Measurements from ENCODE around the gene TLR3.
"Not testable (repeated sequence)": the region's sequence is repeated elsewhere in the genome, so short reads cannot be mapped to it uniquely, and the experiment has no call there.

The TLR3 gene

DNA sequence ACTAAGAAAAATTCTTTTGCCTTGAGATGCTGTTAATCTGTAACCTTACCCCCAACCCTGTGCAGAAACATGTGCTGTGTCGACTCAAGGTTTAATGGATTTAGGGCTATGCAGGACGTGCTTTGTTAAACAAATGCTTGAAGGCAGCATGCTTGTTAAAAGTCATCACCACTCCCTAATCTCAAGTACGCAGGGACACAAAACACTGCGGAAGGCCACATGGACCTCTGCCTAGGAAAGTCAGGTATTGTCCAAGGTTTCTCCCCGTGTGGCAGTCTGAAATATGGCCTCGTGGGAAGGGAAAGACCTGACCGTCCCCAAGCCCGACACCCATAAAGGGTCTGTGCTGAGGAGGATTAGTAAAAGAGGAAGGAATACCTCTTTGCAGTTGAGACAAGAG lies 18.8 kb upstream of the TLR3 start:
- not testable (repeated sequence) for DNase-seq

DNA sequence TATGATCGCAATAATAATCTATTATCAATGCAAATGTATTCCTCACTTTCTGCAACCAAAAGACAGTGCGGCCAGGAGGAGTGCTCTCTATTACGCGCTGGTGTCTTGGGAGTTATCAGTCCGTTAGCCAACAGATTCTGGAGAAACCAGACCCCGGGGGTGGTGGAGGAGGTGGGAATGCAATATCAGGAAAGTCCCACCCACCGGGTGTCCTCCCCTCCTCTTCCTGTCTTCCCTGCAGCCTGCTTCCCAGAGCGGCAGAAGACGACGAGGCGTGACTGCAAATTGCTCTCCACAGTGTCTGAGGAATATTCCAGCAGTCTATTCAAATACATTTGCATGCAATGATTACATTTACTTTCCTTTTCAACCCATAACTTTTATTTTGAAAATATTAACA lies 17.9 kb upstream of the TLR3 start:
- no peak for DNase-seq

DNA sequence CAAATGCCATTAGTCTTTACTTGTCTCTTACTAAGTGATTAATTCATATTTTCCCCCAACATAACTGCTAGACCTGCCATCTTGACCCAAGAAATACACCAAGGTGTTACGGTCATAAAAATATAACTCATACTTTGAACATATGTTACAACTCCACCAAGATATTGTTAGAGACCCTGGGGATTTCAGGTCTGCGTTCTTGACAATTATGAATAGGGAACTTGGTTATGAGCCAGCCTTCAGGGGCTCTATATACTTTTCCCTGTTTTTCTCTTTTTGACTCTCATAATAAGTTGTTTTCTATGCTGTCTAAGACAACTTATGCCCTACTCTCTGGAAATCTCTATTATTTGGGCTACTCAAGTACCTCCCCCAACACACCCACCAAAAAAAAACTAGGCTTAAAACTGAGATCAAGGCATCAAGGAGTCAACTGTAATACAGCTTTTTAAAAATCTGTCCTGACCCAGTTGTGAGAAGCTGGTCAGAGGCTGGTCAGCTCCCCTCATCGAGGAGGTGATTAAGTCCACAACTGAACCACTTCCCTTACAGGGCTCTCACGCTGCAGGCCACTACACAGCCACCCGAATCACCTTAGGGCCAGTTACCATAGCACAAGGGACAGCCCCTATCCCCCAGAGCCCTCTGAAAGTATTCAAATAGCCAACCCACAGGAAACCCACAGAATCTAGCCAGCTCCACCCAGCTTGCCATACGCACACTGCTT lies 10.5 kb upstream of the TLR3 start:
- no peak for DNase-seq

DNA sequence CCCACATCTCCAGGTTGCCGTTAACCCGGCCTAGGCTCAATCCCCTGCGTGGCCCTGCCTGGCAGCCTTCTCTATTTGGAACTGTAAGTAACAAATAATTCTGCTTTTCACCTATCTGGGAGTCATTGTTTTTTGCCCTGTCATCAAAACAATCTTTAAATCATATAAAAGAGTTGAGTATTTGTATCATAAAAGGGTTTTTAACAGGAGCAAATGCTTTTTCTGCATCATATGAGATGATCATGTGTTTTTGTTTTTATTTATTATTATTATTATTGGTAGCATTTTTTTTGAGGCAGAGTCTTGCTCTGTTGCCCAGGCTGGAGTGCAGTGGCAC lies 10.0 kb upstream of the TLR3 start:
- DNase-seq: no peak

DNA sequence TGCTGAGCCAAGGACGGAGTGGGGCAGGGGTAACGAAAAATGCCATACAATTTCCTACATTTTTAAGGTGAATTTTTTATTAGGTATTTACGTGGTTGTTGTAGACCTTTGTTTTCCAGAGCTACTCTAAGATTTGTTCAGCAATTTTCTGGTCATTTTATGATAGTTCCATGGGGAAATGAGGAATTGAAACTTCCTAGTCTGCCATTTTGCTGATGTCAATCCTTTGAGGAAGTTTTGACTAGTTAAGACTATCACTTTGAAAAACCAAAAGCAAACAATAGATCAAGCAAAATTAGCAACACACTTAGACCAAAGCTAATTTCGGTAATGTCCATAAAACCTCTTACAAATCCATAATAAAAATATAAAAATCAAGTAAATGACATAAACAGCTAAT lies 7.0 kb upstream of the TLR3 start:
- no peak for DNase-seq

DNA sequence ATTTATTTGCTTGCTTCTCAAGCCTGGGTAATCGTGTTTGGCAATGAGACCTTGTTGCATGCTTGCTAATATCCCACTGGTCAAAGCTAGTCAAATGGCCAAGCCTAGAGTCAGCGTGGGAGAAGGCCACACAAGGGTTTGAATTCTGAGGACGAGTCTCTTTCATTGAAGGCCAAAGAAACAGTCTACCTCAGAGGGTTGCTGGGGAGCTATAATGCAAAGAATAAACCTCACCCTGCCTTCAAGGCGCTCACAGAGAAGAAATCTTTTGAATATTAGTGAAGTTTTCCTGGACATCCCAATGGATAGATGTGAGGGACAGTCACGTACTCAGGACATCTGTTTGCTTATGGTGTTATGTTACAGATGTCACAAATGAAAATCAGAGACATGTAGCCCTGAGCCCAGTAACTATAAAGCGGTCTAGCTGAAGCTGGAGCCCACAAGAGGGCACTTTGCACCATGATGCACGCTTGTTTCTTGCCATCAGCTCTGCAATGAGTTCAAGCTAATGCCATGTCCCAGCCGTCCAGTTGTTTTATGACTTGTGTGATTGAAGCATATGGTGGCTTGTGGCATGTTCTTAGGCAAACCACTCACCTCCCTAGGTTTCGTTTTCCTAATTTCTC lies 1.1 kb upstream of the TLR3 start:
- peak; percentile 6 for DNase-seq

DNA sequence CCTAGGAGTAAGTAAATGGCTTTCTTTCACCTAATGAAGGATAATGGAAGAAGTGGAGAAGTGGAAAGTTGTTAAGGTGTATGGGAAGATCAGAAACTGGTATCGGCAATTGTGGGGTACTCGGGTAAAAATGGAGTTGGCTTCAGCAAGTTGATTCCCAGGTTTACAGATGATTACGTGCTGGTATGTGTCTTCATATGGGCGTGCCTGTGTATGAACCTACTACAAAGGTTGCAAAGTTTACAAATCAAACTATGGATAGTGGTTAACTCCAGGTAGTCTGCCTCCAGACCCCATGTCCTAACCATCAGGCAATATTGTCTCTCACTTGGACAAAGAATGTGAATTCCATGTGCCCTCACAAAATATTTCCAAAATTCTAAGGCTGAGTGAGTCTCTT lies 773 bp downstream of the TLR3 start:
- no peak for DNase-seq

DNA sequence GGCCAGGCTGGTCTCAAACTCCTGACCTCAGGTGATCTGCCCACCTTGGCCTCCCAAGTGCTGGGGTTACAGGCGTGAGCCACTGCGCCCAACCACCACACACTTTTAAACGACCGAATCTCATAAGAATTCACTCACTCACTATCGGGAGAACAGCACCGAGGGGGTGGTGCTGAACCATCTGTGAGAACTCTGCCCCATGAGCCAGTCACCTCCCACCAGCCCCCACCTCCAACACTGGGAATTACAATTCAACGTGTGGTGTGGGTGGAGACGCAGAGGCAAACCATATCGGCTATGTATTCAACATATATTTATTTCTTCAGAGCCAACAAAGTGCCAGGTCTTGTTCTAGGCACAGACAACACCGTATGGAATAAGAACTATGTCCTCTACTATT lies 3.6 kb downstream of the TLR3 start:
- no peak for DNase-seq

DNA sequence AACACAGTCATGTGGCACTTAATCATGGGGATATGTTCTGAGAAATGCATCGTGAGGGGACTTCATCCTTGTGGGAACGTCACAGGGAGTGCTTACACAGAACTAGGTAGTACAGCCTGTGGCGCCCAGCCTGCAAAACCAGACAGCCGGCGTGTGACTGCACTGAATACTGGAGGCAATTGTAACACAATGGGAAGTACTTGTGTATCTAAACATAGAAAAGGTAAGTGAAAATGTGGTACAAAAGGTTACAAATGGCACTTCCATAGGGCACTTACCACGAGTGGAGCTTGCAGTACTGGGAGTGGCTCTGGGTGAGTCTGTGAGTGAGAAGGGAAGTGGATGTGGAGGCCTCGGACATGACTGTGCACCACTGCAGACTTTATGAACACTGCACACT lies 5.2 kb downstream of the TLR3 start:
- no peak for DNase-seq

DNA sequence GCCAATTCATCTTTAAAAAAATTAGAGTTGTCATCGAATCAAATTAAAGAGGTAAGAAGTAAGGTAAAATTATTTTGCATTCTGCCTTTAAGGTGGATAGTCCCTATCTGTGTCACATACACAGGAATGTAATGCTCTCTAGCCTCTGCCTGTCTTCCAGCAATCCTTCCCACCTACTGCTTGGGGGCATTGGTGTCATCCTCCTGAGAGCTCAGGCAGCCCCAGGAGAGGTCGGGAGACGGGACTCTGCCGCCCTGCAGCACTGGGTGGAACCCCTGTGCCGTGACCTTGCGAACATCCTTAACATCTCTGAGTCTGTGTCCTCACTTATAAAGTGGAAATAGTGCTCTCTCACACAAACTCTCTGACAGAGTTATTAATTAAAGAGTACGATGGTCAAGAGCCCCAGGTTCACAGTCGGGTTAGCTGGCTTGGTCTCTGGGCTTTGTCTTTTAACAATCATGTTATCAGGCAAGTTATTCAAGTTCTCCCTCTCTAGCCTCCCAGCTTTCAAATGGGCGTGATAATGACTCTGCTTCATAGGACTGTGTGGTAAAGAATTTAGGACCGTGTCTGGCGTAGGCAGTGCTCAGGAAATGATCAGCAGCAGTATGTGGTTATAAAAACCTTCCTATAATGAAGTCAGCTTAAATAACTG lies 10.2 kb downstream of the TLR3 start:
- DNase-seq: no peak

DNA sequence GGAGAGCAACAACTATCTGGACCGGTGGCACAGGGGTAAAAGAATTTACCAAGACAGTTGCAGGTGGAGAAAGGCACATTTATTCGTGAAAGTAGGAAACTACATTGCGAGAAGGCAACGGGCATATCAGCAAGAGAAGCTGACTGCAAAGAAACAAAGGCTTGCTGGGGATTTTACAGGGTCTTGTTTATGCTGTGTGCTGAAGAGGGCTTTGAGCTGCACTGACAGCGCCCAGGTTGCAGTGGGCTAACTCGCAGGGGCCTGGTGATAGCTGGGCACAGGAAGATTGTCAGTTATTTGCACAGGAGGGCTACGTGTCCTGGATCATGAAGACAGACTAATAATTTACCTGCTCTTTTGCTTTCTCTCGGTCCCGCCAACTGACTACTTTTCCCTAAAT lies 10.7 kb downstream of the TLR3 start:
- DNase-seq: no peak

DNA sequence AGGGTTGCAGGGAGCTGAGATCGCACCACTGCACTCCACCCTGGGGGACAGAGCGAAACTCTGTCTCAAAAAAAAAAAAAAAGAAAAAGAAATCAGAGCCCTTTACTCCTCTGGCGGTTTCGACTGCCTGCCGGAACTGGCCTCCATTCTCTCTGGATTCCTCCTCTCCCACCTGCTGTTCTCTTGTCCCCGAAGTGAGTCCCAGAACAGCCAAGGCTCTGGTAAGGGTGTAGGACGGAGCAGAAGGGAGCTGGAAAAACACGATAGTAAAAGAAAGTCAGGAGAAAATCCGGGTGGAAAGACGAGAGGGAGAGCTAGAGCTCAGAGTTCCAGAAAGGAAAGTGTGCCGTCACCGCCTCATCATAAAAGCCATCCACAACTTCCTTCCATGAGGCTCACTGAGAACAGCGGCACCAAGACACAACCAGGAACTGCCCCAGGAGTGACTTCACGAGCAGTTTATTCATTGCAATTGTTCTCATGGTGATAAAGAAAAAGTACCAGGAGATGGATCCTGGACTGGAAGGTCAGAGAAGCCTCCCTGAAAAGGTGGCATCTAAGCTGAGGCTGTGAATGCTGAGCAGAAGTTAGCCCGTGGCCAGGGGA lies 12.3 kb downstream of the TLR3 start:
- DNase-seq: no peak

DNA sequence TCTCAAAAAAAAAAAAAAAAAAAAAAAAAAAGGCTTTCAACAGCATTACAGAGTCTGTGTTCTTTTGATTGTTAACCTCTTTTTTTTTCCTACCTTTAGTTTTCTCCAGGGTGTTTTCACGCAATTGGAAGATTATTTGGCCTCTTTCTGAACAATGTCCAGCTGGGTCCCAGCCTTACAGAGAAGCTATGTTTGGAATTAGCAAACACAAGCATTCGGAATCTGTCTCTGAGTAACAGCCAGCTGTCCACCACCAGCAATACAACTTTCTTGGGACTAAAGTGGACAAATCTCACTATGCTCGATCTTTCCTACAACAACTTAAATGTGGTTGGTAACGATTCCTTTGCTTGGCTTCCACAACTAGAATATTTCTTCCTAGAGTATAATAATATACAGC lies 13.3 kb downstream of the TLR3 start:
- no peak for DNase-seq

DNA sequence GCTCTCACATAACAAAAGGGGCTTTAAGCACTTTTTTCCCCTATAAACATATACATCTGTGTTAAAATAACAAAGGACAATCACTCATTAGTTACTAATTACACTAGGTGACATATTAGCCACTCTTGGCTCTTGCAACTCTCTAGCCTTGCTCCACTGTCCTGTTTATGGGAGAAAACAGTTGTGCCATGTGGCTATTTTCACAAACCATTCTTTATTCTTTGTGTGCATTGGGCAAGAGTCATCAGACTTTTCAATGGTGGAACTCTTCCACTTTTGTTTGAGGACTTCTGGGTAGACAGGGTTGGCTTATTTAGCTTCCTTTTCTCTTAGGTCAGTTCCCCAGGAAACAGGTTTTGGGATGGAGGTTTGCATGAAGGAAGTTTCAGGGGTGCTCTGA lies 19.6 kb downstream of the TLR3 start:
- no peak for DNase-seq

DNA sequence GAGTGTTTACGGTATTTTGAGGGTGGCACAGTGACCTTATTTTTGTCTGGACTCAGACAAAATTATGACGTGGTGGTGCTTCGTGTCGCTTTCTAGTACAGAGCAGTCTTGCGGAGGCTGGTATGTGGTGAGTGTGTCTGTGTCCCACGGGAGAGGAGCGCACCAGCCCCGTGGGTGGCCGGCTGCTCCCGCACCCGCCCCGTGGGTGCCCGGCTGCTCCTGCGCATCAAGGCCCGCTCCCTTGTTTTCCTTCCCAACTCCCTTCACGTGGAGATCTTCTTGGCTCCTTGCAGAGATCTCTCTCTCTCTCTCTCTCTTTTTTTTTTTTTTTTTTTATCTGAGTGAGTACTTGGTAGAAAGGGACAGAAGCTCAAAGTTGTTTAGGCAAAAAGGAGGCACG lies 23.3 kb downstream of the TLR3 start:
- no peak for DNase-seq

DNA sequence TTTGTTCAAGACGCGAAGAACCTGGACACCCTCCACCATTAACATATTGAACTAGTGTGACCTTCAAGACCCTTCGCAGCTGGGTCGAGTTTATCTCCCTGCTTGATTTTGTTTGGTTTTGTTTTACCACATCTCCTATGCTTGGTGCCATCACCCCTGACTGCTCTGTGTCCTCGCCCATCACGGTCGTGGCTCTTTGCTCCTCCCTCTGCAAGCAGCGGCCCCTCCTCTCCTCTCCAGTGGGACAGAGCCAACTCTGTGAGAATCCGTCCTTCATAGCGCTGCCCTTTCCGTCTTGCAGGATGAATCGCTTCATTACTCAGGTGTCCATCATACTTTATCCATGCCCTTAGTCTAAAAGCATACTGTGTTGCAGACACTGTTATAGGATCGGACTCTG lies 26.4 kb downstream of the TLR3 start:
- no peak for DNase-seq

DNA sequence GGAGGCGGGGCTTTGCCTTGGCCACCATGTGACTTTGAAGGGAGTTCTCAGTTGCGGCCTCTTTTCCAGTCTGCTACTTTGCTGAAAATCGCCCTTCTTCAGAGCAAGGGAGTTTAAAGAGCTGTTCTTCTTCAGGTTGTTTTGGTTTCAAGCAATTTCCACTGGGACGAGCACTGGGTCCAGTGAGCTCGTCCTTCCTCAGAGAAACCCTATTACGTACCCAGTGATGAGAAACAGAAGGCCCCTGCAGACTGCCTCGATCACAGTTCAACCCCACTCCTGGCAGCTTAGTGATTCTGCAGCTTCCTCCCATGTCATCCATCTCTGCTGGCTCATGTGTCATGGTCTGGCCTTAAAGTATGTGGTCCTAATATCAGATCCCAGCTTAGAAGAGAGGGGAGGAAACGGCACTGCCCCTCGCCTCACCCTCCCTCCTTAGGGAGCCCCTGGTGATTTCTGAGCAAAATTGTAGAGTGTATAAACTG lies 27.8 kb downstream of the TLR3 start:
- no peak for DNase-seq

DNA sequence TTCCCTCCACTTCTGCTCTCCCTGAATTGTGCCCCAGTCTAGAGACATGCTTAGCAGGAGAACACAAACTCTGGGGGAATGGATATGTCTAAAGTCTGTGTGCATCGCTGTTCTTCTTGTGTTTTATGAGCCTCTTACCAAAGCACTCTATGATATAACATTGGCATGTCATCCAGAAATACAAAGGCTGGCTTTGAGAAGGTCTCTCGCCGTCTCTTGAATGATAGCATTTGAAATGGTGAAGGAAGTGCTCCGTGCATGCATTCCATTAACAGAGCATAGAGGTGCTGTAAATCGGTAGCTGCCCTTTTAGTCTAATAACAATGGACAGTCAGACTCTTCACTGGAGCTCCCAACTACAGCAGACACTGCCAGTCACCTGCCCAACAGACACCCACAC lies 28.4 kb downstream of the TLR3 start:
- DNase-seq: no peak

DNA sequence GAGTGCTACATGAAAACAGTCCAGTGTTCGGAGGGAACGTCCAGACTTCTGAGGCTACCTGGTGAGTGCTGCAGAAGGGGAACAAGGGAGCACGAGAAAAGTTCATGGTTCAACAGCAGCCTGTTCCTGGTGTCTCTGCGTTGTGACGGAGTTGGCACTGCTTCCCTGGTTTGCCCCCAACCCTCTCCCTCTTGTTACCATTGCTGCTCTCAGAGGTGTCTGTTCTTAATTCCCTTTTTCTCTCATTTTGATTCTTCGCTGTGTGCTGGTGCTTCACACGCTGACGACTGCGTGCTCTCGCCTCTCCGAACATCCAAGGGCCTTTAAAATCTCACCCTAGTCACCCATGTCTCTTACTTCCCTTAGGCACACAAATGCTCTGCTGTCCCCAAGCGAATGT lies 34.0 kb downstream of the TLR3 start:
- DNase-seq: no peak

DNA sequence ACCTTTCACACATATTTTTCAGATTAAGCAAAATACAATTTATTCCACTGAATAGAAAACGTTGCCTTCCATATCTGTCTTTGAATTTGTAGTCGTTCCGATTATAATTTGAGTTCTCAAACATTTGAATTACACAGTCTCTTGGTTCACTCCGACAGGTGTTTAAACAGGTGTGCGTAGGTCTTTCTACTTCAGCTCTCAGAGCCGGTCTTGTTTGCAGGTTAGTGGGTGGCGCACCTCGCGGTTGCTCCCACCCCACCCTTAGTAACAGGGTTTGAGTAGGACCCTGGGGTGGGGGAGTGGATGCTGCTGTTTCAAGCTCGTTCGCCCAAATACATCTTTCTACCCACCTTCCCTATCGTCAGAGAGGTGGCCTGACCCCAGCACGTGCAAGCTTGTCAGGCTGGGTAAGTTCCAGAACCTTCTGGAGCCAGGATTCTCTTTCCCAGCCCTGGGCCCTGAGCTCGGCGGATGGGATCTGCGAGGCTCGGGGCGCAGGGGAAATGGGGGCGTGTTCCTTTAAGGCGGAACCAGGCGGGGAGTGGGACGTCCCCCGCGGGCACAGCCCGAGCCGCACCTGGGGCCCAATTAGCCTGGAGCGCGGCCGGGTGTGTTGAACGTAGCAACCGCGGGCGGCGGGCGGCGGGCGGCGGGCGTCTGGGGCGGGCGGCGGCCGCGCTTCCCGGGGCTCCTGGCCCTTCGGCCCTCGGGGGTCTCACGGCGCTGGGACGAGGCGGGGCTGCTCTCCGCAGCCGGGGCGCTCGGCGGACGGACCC lies 35.3 kb downstream of the TLR3 start, which contains the start of gene FAM149A:
FAM149A (plus strand) TSS at position 591 of the 776 bp plus-strand sequence.
- no peak for DNase-seq

DNA sequence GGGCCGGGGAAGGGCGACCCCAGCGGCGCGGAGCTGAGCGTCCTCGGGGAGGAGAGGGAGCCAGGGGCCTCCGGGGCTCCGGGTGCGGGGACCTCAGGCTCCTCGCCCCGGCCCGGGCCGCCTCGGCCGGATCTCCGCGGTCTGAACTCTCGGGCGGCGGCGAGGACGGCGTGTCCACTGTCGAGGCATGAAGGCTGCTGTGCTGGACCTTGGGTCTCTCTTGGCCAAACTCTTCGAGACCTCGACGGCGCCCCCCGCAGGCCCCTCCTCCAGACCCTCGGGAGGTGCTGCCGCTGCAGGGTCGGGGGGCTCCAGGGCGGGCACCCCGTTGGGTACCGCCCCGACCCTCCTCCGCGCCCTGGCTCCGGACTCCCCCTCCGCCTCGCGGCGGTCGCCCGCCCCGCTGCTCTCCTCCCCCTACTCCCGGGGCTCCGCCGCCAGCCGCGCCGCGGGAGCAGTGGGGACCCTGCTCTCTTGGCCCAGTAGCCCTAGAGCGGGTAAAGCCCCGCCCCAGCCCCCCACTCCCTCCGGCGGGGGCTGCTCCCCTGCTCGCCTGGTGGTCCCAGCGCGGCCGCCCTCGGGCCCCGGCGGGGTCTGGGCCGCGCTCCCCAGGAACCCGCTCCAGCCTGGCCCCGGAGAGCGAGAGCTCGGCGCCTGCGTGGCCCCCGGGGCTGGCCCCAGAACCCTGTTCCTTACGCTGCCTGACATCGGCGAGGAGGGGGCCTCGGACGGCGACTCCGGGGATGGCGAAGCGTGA lies 36.1 kb downstream of the TLR3 start:
- no peak for DNase-seq

DNA sequence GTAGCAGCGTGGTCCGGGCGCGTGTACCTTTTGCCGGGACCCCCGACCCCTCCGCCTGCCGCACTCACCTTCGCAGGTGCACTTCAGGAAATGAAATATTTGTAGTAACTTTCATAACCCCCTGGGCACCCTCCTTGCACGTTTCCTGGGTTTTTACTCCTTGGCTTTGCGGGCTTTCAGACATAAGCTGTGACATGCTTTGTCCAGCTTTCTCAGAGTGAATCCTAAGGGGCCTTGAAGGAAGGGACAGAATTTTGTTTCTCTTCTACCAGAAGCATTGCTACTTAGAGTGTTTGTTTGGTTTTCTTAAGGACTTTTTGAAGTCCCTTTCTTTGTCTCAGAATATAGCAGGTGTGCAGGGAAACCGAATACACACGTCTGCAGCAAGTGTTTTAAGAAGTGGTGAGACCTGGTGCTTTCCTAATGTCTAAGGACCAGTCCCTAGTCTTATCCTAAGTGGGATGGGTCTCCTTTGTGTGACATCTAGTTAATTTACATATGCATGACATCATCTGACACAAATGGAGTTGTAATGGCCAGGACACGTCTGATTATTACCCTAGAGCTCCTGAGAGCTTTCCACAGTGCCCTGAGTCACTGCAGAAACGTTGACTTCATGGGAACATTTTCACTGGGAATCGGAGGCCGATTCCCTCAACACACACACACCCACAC lies 36.8 kb downstream of the TLR3 start:
- DNase-seq: no peak
